GM21576 (cell line): ENCODE measurements around the gene PCSK6.
"Not testable (repeated sequence)": the region's sequence is repeated elsewhere in the genome, so short reads cannot be mapped to it uniquely, and the experiment has no call there.

Experiments
- ATAC-seq: cut with Tn5 transposase; IDR thresholded peaks from one replicate; pipeline ENCODE4 v1.9.1; 2021; ENCODE audit warnings: mild to moderate bottlenecking, moderate library complexity; ENCODE audit not compliant: unreplicated experiment

The PCSK6 gene

DNA sequence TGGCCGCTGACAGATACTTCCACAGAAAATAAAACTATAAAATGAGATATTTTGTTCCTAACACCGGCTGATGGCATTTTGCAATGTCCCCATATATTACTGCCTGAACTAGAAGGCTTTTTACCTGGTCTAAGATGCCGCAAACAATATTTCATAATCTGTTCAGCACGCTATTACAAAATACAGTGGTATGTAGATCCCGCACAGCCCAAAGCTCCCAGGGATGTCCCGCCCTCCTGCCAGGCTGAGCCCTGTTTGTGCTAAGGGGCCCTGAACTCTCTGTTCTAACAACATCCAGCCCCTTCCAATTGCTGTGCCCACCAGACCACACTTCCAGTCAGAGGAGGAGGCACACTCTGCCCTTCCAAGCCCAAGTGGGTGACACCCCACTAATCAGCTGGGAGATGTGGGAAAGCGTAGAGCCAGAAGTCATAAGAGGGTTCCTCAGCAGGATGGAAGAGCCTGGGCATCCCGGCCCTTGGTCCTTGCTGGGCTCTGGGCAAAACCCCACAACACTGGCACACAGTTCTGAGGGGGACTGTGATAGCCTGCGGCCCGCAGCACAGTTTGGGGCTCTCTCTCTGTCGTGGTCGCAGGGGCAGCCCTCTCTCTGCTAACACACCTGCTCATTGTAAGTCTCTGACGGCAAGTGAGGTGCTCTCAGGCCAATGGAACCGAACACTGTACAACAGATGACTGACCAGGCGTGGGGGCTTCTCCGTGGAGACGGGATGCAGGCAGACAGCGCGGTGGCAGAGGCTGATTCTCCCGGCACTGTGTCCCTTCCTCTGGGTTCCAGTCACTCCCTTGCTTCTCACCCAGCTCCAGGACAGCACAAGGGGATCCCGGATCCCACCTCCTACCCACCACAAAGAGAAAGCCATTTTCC, 55.2 kb downstream of the PCSK6 start:
- ATAC-seq = no peak

DNA sequence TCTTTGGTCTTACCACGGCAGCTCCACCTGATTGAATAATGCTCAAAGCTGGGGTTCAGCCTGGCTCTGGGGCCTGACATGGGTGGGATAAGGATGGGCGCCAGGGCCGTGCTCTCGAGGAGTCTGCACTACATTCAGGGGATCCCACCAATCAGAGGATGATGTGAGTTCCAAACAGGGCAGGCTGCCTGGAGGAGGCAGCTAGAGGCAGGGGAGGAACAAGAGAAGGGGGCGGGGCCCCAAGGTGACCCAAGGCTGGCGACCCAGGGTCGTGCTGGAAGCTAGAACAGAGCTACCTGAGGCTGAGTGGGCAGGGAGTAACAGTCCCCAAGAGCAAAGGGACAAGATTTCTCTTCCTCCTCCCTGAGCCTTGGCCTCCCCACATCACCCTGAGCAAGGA, 56.1 kb downstream of the PCSK6 start:
- no peak for ATAC-seq

DNA sequence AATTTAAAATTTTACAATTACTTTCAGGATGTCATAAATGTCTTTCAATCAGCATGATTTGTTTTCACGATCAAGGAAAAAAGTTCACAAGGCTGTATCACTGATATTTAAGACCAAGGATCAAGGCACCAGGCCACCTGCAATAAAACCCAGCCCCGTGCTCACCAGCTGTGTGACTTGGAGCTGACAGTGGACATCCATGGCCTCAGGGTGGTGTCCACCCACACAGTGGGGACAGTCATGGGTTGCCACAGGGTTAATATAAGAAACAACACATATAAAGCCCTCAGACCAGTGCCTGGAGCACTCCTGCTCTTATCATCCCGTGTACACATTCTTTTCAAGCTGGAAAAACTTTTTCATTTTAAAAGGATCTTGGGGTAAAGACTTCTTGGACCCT, 56.5 kb downstream of the PCSK6 start:
- ATAC-seq = no peak

DNA sequence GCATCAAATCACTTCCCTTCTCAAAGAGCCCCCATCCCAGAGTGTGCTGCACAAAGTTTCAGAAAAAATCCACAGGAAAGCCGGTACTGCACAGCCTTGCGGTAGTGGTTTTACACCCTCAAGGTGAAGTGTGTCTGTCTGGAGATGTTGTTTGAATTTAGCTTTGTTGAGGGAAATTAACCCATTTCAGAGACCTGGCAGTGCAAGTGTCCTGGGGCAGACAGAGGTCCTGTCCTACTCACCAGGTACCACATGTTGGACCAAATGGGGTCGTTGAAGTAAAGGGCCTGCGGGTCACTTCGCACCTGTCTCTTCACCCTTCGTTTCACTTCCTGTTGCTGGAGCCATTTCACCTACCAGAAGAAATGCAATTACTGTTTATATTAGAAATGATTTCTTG, 57.8 kb downstream of the PCSK6 start:
- ATAC-seq = no peak

DNA sequence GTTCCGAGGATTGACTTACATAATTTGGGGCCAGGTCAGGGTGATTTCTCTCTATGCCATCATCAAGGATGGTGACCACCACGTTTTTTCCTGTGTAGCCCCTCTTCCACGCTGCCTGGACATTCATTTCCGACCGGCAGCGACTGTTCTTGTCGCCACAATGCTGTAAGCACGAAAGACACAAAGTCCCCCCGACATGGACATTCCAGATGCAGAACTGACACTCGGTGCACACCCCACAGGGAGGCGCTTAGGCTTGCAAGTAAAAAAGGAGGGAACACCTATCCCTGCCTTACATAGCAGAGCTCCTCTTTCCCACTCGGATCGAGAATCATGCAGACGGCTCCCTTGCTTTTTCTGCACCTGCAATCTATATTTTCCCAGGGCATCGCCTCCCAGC, 58.2 kb downstream of the PCSK6 start:
- ATAC-seq = no peak

DNA sequence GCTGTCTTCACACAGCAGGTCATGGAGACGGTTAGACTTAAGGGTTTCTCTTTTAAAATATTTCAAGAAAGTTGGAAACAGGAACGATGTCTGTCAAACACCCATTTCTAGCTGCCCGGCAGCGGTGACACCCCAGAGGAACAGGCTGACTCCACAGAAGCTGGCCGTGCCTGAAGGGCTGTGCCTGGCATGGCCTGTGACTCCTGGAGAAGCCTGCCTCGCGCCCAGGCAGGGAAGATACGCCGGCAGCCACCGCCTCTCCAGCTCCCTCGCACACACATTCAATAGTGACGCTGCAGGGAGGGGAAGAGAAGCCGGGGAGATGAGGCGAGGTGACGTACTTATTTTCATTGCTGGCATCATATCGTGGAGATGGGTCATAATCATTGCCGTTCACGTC, 59.9 kb downstream of the PCSK6 start:
- ATAC-seq = no peak

DNA sequence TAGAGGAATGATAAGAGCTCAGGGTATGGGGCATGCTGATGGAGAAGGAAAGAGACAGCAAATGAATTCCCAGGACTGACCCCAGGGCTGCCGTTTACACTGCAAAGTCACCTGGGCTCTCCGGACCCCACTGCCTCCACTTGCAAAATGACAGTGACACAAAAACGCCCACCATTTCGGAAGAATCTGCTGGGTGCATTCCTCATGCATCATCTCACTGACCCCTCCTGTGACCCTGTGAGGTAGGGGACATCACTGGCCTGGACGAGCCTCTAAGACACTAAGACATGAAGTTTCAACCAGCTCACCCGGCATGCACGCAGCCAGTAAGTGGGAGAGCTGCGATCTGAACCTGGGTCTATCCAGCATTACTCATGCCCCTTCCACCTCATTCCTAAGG, 60.3 kb downstream of the PCSK6 start:
- ATAC-seq = no peak

DNA sequence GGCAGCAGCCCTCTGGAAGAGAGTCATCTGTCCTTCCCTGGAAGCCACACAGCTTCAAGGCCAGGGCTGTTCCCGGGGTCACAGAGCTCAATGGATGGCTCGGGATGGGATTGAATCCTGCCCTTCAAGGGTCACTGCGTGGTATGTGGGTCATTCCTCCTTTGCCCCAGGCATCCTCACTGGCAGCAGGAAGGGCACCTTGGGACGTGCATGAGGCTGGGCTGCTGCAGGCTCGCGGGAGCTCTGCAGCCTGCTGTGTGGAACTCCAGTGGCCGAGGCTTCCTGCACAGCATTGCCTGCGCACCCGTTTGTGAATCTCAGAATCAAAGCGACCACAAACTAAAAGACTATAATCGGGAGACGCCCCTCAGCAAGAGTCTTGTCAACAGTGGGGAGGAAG, 60.7 kb downstream of the PCSK6 start:
- ATAC-seq = no peak

DNA sequence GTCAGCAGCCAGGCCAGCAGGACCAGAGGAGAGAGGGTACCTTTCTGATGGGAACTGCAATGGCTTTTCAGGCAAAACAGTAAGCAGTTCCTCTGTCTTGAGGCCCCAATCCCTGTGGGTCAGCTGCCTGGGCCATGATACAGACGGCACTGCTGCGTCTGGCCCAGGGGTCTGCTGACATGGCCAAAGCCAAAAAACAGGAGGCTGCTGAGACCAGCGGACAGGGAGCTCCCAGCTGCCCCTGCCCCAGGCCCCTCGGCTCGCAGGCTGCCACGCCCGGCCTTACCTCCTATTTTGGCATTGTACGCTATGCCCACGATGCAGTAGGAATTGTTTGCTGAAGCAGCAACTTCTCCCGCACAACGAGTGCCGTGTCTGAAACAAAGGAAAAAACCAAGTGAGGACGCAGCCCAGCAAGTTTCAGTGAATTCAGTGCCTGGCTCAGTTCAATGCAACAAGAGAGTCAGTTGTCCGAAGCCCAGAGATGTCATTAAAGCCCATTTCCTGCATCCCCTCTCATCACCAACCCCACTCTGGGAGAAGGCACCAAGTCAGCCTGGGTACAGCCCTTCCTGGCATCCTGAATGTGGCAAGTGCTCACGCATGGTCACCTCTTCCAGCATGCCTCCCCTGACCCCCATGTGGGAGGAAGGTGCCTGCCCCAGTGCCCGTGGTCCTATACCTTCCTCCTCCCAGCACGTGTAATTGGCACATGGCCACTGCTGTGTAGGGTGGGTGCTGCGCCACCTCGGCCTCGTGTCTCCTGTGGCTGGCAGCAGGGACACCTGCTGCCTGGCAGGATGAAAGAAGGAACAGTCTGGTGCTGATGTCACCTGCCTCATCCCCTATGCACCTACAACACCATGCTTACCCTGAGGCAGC, 61.7 kb downstream of the PCSK6 start:
- ATAC-seq = no peak

DNA sequence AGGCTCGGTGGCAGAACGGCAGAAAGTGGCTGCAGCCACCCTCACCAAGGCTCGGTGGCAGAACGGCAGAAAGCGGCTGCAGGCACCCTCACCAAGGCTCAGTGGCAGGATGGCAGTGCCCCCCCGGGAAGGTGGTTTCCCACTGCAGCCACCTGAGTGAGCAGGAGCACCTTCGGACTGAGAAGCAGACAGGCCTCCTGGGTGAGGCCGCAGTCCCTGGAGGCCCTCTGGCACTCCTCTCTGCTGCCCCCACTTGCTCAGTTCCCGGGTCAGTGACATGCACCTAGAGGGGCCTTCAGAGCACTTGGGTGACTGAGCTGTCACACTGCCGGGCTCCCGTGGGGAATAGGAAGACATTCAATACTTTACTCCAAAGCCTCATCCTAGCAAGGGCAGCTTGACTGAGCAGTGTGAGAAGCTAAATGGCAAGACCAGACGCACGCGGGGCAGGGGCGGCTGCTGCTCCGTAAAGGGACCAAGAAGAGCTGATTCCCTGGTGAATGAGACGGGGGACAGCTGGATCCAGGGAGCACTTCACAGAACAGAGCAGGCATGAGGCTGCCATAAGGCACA, 62.7 kb downstream of the PCSK6 start:
- ATAC-seq = no peak

DNA sequence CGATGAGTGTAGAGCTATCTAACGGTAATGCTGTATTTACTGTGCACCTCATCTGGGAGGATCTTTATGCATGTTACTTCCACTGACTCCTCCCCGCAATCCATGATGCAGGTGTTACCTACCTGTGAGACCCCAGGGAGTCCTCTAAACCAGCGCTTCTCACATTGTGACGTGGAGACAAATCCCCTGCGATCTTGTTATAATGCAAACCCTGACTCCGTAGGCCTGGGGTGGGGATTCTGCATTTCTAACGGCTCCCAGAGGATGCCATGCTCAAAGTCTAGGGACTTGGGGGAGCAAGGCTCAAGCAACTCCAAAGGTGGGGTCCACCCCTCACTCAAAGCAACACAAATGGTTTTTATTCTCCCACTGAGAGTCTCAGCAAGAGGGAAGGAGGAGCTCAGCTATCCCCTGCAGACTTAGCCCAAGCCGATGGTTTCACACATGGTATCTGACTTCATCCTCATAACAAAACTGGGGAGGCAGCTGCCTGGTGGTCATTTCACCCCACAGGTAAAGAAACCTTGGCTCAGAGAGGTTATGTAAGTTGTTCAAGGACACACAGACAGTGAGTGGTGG, 63.6 kb downstream of the PCSK6 start:
- ATAC-seq = no peak

DNA sequence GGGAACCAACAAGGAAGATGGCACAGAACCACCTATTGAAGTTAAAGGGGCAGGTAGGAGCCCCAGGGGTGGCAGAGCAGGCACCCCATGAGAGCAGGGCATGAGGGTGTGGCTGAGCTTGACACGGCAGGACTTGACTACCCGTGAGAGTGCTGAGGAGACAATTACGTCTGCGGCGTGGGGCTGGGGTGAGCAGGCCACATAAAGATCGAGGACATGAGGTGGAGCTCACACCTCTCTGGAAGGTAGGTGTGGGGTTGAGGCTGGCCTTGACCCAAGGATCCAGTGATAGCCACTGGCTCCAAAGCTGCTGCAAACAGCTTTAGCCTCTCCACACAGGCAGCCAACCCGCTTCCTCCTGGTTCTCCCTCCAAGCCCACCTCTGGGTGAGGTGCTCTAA, 64.5 kb downstream of the PCSK6 start:
- no peak for ATAC-seq

DNA sequence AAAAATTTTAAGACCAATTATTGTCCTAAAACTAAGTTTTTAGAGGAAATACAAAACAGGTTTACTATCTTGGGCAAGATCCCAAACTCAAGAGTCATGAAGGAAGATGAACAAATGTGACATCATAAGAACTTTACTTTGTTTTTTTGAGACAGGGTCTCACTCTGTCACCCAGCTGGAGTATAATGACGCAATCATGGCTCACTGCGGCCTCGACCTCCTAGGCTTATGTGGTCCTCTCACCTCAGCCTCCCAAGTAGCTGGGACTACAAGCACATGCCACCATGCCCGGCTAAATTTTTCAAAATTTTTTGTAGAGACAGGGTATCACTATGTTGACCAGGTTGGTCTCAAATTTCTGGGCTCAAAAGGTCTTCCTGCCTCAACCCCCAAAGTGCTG, 69.3 kb downstream of the PCSK6 start:
- no peak for ATAC-seq

DNA sequence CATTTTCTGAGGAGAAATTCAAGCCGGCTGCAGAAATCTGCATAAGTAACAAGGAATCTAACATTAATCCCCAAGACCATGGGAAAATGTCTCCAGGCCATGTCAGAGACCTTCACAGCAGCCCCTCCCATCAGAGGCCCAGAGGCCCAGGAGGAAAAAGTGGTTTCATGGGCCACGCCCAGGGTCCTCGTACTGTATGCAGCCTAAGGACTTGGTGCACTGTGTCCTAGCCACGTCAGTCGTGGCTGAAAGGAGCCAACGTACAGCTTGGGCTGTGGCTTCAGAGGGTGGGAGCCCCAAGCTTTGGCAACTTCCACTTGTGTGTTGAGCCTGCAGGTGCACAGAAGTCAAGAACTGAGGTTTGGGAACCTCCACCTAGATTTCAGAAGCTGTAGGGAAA, 73.0 kb downstream of the PCSK6 start:
- not testable (repeated sequence) for ATAC-seq

DNA sequence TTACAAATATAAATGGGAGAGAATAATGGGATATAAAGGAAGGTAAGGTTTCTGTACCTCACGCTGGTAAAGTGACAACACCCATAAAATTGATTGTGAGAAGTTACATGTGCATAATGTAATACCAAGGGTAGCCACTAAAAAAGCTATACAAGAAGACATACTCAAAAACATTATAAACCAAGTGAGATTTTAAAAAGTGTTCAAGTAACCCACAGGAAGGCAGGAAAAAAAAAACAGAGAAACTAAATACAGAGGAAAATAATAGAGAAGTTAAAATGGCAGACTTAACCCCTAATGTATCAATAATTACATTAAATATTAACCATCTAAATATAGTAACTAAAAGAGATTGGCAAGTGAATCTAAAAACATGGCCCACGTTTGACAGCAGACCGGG, 76.3 kb downstream of the PCSK6 start:
- no peak for ATAC-seq

DNA sequence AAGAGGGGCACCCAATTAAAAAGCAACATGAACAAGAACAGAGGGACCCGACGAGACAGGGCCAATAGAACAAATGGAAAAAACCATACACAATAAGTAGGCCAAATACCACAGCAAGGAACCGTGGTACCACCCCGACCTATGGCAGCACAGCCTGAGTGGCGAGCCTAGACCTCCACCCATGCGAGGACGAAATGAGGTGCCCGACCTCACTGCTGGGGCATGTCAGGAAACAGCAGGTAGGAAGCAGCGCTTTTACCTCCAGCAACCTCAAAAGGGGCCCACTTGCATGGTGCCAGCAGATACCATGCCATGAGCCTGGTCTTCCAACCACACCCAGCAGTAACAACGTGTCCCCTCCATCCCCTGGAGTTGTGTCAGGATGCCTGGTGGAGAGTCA, 77.9 kb downstream of the PCSK6 start:
- ATAC-seq = no peak

DNA sequence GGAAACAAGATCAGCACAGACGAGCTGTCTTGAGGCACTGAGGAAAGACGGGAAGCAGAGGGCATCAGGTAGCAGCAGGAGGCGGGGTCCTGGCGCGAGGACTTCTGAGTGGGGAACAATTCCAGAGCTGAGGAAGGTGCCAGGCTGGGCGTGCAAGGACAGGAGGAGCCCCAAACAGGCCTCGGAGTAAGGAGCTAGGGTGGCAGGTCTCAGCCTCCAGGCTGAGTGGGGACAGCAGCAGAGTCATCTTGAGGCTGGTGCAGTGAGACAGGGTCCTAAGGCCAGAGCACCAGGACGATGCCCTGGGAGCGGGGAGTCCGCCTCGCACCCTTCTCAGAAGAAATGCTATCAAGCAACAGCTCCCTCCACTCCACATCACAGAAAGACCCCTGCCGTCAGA, 78.4 kb downstream of the PCSK6 start:
- no peak for ATAC-seq

DNA sequence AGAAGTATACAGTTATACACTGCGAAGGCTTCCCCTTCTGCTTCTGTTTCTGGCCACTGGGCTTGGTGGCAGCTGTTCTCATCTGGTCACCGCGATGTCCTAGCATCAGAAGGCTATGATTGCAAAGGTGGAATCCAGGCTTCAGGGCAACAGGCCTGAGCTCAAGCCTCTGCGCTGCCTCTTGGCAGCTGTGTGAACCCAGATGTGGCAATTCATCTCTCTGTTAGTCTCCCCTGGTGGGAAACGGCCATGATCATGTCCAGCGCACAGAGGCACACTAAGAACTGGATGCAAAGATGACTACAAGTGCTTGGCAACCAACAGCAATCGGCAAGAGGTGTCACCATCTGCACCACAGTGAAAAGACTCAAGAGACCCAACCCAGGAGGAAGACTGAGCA, 78.9 kb downstream of the PCSK6 start:
- ATAC-seq = no peak

DNA sequence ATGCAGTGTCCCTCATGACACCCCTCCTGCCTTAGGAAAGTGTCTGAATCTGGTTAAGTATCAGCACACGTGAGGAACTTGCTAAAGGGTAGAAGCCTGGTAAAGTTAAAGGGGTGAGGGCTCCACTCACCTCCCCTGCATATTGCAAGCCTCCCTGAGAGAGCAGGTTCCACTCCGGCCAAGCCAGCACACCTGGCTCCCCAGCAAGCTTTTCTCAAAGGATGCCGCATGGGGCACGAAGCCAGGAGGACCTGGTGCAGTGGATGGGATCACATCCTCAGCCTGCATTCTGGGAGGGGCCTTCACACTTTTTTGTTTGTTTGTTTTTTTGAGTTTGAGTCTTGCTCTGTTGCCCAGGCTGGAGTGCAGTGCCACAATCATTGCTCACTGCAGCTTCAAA, 79.9 kb downstream of the PCSK6 start:
- no peak for ATAC-seq

DNA sequence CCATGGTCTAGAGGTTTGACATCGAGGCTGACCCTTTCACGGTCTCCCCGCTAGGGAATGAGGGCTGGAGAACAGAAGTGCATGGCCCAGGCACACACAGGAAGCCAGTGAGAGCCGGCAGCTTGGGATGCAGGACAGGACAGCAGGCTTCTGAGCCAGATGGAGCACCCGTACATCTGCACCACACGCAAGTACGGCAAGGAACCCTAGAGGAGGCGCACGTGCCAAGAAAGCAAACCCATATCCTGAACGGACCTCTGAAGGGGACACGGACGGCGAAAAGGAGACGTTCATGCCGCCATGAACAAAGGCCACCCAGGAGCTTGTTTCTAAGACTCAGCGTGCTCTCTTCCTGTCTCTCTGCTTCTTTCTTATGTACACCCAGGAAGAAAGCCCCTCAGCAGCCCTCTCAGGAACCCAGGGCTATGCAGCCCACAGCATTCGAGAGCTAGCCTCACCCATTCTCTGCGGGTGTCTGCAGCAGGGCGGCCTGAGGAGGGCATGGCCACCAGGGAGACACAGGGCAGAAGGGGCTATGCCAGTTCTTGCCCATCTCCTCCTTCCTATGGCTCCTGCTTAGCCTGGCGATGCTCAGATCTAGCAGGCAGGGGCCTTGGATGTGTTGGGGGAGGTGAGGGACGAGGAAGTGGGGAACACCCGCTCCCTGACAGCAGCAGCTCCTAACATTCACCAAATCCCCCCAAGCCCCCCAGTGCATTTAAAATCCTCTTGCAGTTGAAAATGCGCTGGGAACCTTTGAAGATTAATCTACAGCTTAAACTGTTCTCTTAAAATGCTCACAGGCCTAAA, 81.3 kb downstream of the PCSK6 start:
- ATAC-seq = no peak

DNA sequence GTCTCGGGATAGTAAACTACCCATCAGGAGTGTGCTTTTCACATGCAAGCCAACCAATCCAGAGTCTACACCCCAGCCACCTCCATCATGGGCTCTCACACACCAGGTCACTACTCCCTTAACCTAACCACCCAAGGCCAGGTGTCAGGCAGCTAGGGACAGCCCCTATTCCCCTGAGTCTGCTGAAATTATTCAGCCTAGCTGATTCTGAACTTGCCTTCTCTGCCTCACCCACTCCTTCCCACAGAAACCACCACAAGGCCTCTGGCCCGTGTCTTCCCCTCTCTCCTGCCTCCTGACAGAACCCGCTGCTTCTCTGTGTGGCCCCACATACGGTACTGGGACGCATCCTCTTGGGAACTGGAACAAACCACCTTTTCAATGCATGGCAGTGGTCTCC, 82.1 kb downstream of the PCSK6 start:
- ATAC-seq = peak; percentile 99
